ENCODE results near the gene FOXP3.
"Not testable (repeated sequence)": the region's sequence is repeated elsewhere in the genome, so short reads cannot be mapped to it uniquely, and the experiment has no call there.

Gene FOXP3, protein sequence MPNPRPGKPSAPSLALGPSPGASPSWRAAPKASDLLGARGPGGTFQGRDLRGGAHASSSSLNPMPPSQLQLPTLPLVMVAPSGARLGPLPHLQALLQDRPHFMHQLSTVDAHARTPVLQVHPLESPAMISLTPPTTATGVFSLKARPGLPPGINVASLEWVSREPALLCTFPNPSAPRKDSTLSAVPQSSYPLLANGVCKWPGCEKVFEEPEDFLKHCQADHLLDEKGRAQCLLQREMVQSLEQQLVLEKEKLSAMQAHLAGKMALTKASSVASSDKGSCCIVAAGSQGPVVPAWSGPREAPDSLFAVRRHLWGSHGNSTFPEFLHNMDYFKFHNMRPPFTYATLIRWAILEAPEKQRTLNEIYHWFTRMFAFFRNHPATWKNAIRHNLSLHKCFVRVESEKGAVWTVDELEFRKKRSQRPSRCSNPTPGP

DNA sequence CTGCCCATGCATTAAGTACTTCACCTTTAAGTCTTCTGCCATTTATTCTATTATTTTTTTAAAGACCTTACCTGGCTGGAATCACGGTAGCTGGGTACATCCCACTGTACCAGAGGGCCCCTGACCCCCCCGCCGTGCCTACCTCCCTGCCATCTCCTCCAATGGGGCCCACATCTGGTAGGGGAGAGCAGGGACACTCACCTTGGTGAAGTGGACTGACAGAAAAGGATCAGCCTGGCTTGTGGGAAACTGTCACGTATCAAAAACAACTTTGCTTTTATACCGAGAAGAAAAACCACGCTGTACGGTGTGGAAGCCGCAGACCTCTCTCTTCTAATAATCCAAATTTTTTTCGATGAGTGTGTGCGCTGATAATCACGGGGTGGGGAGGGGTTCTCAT, at the start of gene FOXP3:
FOXP3 (minus strand) TSS at position 251 of the 400 bp plus-strand sequence. CDS start 6,205 bp downstream, outside the sequence.
- DNase-seq (ENCODE audit: low read depth), result no peak

- DNase-seq (ENCODE audit: low read depth), result no peak
Measured at GRCh38 chrX:49312176-49312575, 47.7 kb upstream of the FOXP3 start.

GRCh38 chrX:49310371-49310770, 45.9 kb upstream of the FOXP3 start:
- no peak for DNase-seq (ENCODE audit: low read depth)

DNA sequence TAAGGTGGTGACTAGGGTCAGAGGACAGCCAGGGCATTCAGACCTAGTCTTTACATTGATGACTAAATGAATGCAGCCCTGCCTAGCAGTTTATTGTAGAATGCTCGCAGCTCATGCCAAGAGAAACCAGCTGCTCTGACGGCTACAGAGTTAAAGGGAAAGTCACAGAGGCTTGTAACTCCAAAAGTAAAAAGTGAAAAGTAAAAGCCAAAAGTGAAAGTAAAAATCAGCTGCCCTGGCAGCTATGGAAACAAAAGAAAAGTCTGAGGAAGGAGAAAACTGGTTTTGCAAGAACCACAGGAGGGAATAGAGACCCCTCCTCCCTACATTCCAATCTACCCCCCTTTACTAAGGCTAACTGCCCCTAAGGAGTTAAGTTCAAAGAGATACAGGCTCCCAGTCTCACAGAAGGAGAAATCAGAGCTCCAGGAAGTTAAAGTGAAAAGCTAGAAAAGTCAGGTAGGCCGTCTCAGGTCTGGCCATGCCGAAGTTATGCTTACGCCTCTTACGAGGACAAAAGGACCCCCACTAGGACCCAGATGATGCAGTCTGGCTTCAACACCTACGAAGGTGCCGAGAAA, 45.0 kb upstream of the FOXP3 start:
- DNase-seq (ENCODE audit: low read depth), result no peak

GRCh38 chrX:49308604-49309269, 44.2 kb upstream of the FOXP3 start:
- DNase-seq (ENCODE audit: low read depth), result peak; percentile 13

GRCh38 chrX:49307775-49308174, 43.3 kb upstream of the FOXP3 start:
- not testable (repeated sequence) for DNase-seq (ENCODE audit: low read depth)

DNA sequence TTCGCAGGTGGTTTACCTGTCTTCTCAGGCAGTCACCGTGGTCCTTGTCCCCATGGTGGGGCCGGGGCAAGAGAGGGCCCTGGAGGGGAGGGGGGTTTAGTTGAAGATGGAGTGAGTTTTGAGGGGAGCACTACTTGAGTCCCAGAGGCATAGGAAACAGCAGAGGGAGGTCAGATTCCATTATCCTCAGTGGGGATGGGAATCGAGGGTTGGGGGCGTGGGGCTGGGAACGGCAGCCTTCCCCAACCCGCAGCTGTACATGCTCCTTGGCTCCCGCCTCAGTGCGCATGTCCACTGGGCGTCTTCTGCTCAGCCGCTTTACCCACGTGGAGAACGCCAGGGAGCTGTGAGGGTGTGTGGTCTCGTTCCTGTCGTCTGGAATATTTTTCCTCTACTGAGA, 38.8 kb upstream of the FOXP3 start, which contains the start of gene GAGE10:
GAGE10 (plus strand) TSS at position 301 of the 400 bp plus-strand sequence. CDS start 1,214 bp downstream, outside the sequence.
- DNase-seq (ENCODE audit: low read depth), result no peak

- no peak for DNase-seq (ENCODE audit: low read depth)
Measured at GRCh38 chrX:49300703-49301102, 36.2 kb upstream of the FOXP3 start.

DNA sequence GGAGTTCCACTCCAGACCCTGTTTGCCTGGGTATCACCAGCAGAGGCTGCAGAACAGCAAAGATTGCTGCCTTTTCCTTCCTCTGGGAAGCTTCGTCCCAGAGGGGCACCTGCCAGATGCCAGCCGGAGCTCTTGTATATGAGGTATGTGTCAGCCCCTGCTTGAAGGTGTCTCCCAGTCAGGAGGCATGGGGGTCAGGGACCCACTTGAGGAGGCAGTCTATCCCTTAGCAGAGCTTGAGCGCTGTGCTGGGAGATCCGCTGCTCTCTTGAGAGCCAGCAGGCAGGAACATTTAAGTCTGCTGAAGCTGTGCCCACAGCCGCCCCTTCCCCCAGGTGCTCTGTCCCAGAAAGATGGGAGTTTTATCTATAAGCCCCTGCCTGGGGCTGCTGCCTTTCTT, 34.8 kb upstream of the FOXP3 start:
- not testable (repeated sequence) for DNase-seq (ENCODE audit: low read depth)

GRCh38 chrX:49292400-49293362, 28.2 kb upstream of the FOXP3 start:
- DNase-seq (ENCODE audit: low read depth), result no peak

GRCh38 chrX:49291615-49292337, 27.3 kb upstream of the FOXP3 start:
- peak; percentile 28 for DNase-seq (ENCODE audit: low read depth)

GRCh38 chrX:49290215-49290614, 25.7 kb upstream of the FOXP3 start:
- DNase-seq (ENCODE audit: low read depth), result no peak

DNA sequence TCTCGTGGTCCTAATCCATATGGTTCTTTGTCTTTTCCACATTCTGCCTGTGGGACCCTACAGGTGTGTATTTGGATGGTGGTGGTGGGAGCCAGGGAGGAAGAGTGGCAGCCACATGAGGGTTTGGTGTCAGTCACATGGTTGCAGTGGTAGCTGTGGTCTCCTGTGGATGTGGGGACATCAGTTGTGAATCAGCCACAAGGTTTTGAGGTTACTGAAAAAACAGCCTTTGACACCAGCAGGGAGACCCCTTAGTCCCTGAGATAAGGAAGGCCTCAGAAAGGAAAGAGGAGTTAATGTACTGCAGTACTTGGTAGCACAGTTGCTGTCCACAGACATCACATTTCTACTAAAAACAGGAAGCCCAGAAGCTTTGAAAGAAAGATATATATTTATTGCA, 23.2 kb upstream of the FOXP3 start:
- no peak for DNase-seq (ENCODE audit: low read depth)

DNA sequence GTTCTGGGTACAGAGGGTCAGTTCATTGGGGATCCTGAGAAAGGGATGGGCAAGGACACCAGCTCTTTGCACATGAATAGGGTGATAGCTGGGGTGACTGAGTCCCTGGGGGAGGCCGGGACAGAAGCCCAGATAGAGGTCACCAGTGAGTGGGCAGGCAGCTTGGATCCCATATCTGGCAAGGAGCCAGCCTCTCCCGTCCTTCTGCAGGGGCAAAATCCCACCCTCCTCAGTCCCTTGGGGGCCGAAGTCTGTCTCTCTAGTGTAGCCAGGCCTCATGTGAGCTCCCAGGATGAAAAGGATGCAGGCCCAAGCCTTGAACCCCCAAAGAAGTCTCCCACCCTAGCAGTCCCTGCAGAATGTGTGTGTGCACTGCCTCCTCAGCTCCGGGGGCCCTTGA, 22.1 kb upstream of the FOXP3 start:
- DNase-seq (ENCODE audit: low read depth), result no peak

DNA sequence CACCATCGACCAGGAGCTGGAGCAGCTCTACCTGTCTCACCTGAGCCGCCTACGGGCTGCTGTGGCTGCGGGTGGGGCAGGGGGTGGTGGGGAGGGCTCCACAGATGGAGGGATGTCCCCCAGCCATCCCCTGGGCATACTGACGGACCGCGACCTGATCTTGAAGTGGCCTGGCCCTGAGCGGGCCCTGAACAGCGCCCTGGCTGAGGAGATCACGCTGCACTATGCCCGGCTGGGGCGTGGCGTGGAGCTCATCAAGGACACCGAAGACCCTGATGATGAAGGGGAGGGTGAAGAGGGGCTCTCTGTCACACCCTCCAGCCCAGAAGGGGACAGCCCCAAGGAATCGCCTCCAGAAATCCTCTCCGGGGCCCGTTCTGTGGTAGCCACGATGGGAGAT, 21.6 kb upstream of the FOXP3 start:
- DNase-seq (ENCODE audit: low read depth), result no peak

DNA sequence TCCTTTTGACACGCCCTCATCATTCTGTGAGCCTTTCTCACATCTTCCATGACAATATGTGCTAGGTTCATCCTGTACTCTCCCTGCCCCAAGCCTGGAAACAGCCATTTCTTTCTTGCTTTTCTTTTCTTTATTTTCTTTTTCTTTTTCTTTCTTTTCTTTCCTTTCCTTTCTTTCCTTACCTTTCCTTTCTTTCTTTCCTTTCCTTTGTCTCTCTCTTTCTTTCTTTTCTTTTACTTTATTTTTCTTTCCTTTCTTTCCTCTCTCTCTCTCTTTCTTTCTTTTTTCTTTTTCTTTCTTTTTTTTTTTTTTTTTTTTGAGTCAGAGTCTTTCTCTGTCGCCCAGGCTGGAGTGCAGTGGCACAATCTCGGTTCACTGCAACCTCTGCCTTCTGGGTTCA, 19.7 kb upstream of the FOXP3 start:
- DNase-seq (ENCODE audit: low read depth), result no peak

DNA sequence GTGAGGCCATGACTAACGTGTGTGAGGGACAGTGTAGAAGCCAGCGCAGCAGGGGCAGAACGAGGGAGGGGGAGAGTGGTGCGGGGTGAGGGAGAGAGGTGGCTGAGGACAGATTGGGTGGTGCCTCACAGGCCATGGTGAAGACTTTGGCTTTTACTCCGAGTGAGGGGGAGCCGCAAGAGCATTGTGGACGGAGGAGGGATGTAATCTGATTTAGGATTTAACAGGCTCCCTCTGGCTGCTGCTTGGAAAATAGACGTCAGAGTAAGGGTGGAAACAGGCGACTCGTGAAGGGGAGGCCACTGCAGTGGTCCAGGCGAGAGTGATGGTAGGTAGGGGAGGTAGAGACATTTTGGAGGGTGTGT, 18.1 kb upstream of the FOXP3 start:
- DNase-seq (ENCODE audit: low read depth), result peak; percentile 4

DNA sequence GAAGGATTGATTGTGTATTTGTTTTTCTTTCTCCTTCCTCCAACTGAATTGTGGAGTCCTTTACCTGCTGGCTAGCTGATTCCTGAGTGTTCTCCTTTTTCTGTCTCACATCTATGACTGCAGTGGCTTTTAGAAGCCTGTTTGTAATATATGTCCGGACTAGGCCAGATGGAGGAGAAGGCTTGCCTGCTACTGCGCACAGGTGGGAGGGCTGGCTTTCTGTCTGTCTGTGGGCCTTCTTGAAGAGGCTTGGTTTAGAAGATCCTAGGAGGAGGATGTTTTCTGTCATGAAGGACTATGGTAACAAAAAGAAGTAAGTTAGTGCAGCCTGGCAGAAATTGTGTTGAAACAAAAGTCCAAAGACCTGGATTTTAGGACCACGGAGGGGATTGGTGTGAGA, 13.6 kb upstream of the FOXP3 start:
- no peak for DNase-seq (ENCODE audit: low read depth)

- DNase-seq (ENCODE audit: low read depth), result no peak
Measured at GRCh38 chrX:49277535-49277830, 13.0 kb upstream of the FOXP3 start.

- DNase-seq (ENCODE audit: low read depth), result peak; percentile 4
Measured at GRCh38 chrX:49276671-49277534, 12.4 kb upstream of the FOXP3 start.

Measured in fibroblast of gingiva (primary cell).